NK-92 (cell line): Measurements from ENCODE around the gene GRIN1.
"Not testable (repeated sequence)": the region's sequence is repeated elsewhere in the genome, so short reads cannot be mapped to it uniquely, and the experiment has no call there.

ENCODE experiments used
- DNase-seq: peaks from one replicate; lab custom pipeline; 2025; ENCODE audit not compliant: unreplicated experiment; lab: John Stamatoyannopoulos, UW

Gene GRIN1

DNA sequence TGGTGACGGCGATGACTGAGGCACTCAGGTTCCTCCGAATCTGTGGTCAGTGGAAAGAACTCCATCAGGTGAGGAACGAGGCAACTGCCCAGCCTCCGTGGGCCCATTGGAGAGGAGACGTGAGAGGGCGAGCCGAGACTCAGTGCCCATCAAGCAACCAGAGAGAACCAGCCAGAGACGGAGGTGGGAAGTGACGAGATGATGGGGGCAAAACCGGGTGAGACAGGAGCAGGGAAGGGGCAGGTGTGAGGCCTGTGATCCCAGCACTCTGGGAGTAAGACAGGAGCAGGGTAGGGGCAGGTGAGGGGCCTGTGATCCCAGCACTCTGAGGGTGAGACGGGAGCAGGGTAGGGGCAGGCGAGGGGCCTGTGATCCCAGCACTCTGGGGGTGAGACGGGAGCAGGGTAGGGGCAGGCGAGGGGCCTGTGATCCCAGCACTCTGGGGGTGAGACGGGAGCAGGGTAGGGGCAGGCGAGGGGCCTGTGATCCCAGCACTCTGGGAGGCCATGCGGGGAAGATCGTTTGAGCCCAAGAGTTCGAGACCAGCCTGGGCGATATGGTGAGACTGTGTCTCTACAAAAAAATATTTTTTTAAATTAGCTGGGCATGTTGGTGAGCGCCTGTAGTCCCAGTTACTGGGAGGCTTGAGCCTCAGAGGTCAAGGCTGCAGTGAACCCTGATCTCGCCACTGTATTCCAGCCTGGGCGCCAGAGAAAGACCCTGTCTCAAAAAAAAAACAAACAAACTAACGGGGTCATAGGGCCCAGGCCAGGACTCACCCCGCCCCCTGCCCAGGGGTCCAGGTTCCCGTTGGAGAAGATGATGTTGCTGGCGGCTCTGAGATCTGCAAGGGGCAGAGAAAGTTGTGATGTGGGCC is 27.8 kb upstream of the GRIN1 start:
- DNase-seq: no peak

DNA sequence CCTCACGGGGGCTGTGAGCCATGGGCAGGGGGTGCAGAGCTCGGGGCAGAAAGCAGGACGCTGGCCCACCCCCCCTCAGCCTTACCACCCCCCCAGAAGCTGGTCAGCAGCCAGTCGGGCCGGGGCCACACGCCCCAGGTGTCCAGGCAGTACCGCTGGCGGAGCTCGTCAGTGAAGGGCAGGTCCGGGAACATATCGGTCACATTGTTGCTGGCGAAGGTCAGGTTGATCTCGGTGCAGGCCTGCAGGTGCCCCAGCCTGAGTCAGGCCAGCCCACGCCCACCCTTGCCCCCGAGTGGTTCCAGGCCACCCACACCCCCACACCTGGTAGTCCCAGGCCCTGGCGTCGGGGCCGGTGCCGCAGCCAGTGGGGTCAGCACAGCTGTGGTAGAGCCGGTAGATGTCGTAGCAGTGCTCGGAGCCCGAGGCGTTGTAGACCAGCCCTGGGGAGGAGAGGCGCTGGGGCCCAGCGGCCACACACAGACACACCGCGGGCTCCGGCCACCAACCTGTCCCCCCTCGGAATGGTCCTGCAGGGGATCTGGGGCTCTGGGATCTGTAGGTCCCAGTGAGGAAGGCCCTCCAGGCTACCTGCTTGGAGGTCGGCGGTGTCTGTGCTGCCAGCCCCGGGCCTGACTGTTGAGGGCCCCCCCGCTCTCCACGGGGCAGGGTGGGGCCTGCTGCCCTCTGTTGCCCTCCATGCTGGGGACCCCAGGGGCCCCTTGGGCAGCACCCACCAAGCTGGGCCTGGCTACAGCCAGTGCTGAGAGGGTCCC is 27.0 kb upstream of the GRIN1 start:
- no peak for DNase-seq

DNA sequence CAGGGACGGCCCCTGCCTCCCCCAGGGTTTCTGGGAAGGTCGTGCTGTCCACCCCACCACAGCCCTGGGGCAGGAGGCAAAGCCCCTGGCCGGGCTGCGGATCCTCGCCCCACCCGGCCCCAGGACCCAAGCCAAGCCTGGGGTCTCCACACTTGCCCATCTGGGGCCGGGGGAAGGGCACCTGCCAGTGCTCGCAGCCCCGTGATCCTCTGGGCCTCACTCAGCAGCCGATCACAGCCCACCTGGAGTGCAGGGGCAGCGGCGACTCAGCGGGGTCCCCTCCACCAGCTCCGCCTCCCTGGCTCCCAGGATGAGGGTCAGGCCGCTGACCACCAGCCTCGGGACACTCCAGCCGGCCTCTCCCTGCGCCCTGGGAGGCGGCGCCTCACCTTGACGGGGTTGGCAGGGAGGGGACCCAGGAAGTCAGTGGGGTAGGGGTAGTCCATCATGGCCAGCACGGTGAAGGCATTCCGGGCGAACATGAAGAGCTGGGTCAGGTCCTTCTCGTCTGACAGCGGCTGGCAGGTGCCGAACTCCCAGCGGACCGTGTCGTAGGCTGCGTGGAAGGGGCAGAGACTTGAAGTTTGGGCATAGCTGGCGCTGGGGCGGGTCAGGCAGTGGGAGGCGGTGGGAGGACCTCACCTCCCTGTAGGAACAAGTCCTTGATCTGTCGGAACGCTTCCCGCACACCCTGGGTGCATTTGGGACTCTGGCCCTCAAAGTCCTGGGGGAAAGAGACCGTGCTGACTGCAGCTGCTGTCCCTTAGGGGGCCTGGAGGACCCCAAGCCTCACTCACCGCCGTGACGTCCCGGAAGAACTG is 26.2 kb upstream of the GRIN1 start:
- DNase-seq: no peak

DNA sequence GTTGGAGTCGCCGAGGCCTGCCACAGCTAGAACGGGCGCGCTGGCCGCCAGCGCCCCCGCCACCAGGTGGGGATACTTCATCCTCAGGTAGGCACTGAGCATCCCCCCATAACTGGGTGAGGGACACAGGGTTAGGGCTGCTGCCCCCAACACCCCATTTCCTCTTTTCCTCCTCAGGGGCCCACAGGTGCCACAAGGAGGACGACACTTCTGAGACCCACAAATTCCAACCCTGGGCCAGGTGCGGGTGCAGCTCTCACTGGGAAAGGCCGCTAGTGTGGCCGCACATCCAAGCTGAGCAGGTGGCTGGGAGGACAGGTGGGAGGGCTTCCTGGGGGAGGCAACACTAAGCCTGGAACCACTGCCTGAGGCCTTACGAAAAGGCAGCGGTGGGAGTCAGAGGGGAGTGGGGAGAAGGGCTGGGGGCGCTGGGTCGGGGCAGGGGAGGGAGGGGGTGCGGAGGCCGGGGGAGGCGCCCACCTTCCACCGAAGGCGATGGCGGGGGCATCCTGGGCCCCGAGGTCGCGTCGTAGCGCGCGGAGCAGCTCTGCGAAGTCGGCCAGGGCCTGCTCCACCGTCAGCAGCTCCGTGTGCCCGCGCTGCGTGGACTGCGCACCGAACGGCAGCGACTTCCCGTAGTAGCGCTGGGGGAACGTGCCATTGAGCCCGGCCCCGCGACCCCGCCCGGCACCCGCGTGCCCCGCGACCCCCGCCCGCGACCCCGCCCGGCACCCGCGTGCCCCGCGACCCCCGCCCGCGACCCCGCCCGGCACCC is 25.4 kb upstream of the GRIN1 start:
- DNase-seq: no peak

DNA sequence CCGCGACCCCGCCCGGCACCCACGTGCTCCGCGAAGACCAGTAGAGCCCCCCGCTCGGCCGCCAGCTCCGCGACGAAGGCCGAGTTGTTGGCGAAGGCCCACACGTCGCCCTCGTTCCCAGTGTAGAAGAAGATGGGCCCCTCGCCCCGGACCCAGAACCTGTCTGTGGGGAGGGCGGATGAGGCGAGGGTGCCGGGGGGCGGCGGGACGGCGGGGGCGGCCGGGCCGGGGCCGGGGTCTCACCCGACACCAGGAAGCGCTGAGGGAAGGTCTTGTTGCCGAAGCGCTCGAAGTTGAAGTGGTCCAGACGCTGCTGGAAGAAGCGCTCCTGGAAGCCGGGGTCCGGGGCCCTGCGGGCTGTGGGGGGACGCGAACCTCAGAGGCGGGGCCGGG is 24.7 kb upstream of the GRIN1 start:
- no peak for DNase-seq

DNA sequence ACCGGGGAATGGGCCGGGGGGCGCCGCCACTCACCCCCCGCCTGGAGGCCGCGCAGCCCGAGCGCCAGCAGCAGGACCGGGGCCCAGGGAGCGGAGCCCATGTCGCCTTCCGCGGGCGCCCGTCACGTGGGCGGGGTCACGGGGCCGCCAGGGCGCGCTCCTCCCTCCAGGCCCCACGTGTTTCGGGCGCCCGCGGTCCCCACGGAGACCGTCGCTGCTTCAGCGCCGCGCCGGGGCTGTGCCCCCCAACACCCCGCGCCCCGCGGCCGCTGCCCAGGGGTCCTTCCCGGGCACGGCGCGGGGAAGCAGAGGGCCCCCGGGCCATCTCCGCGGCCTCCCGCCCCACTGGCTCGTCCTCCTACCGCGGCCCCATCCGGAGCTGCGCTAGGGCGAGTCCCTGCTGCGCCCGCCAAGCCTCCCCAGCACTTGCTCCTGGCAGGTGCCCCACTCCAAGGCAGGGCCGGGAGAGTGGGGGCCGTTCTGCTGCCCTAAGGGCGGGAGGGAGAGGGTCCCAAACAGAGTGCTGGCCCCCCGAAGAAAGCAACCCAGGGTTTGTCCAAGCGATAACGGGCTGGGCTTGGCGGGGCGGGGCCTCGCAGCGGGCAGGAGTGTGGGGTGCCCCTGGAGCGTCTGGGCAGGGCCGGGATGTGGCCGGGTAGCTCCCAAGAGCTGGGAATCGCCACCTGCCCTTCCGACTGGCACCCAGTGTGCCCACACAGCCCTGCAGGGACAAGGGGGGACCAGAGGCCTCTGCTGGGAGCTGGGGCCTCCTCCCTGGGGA is 24.2 kb upstream of the GRIN1 start, which contains the start of gene DPP7:
TSS of gene DPP7 (minus strand) at position 121 of the 781 bp plus-strand sequence. CDS start at position 101, 20 bp downstream.
- no peak for DNase-seq

DNA sequence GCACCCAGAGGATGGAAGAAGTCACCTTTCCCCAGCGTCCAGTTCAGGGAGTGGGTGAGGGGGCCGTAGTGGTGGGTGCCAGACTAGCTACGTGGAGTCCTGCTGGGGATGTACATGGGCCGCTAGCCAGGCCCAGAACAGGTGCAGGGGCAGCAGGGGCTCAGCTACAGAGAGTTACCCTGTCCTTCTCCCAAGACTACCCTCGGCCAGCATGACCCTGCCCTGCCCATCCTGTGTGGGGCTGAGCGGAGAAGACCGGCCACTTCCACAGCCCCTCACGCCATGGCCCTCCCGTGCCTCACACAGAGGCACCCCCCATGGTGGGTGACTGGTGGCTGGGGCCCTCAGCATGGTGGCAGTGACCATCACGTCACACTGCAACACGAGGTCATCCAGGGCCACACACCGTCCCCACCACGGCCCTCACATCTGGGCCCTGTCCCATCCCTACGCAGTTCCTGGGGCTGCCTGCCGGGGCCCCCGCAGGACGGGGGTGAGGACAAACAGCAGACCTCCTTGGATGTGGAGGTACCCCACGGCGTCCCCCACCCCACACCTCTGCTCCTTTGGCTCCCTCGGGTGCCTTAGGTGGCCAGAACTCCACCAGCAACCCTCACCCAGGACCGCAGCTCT is 23.4 kb upstream of the GRIN1 start:
- DNase-seq: no peak

DNA sequence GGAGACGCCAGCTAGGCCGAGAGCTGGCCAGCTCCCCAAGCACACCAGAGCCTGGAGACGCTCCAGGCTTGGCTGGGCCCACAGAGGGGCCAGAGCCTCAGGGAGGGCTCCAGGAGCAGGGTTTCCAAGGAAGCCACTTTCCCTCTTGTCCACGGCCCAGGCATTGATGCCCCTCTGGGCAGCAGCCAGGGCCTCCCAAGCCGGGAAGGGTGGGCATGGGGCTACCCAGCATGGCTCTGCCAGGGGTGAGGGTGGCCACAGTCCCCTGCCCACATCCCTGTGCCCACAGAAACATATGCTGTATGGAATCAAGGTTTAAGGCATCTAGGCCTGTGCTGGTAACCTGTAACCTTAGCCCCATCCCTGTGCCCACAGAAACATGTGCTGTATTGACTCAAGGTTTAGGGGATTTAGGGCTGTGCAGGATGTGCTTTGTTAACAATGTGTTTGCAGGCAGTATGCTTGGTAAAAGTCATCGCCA is 22.9 kb upstream of the GRIN1 start:
- DNase-seq: no peak

DNA sequence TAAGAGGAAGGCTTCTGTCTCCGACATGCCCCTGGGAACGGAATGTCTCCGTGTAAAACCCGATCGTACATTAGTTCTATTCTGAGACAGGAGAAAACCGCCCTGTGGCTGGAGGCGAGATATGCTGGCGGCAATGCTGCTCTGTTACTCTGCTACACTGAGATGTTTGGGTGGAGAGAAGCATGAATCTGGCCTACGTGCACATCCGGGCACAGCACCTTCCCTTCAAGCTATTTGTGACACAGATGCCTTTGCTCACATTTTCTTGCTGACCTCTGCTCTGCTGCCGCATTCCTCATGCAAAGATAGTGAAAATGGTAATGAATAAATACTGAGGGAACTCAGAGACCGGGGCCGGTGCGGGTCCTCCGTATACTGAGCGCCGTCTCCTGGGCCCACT is 22.2 kb upstream of the GRIN1 start:
- DNase-seq: no peak

DNA sequence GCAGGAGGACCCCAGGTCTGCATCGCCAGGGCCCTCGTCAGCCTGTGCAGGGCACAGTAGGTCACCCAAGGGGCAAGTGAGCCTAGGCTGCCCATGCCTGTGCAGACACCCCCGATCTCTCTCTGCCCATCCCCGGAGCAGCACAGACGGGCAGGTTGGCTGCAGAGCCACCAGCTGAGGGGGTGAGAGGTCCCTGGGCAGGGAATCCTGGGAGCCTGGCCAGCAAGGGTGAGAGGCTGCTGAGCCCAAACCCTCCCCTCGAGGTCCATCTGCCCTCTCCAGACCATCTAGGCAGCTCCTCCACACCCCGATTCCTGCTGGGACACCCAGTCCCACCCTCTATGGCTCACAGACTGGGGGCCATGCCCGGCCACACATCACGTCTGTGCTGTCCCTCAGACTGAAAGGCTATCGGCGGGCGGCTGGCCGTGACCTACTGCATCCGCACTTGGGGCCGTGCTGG is 21.7 kb upstream of the GRIN1 start:
- DNase-seq: no peak

DNA sequence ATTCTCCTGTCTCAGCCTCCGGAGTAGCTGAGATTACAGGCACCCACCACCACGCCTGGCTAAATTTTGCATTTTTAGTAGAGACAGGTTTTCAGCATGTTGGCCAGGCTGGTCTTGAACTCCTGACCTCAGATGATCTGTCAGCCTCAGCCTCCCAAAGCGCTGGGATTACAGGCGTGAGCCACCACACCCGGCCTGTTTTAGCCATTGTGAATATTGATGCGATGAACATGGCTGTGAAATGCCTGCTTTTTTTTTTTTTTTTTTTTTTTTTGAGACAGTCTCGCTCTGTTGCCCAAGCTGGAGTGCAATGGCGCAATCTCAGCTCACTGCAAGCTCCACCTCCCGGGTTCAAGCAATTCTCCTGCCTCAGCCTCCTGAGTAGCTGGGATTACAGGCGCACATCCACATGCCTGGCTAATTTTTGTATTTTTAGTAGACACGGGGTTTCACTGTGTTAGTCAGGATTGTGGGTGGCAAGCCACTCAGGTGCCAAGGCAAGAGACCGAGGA is 20.8 kb upstream of the GRIN1 start:
- not testable (repeated sequence) for DNase-seq

DNA sequence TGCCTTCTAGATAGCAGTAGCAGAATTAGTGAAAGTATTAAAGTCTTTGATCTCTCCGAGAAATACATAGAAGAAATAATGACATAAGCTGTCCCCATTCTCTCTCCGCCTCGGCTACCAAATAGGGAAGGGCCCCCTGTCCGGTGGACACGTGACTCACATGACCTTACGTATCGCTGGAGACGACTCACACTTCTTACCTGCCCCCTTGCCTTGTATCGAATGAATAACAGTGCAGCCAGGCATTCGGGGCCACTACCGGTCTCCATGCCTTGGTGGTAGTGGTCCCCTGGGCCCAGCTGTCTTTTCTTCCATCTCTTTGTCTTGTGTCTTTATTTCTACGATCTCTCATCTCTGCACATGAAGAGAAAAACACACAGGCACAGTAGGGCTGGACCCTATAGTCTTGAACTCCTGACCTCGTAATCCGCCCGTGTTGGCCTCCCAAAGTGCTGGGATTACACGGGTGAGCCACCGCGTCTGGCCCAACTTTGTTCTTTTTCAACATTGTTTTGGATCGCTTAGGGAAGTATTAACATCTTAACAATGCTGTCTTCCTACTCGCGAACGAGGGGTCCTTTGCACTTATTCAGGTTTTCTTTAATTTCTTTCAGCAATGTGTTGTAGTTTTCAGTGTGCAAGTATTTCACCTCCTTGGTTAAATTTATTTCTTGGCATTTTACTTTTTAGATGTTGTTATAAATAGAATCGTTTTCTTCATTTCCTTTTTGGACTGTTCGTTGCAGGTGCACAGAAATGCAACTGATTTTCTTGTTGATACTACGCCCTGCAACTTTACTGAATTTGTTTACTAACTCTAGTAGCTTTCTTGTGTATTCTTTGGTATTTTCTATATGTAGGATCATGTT is 16.8 kb upstream of the GRIN1 start:
- not testable (repeated sequence) for DNase-seq

DNA sequence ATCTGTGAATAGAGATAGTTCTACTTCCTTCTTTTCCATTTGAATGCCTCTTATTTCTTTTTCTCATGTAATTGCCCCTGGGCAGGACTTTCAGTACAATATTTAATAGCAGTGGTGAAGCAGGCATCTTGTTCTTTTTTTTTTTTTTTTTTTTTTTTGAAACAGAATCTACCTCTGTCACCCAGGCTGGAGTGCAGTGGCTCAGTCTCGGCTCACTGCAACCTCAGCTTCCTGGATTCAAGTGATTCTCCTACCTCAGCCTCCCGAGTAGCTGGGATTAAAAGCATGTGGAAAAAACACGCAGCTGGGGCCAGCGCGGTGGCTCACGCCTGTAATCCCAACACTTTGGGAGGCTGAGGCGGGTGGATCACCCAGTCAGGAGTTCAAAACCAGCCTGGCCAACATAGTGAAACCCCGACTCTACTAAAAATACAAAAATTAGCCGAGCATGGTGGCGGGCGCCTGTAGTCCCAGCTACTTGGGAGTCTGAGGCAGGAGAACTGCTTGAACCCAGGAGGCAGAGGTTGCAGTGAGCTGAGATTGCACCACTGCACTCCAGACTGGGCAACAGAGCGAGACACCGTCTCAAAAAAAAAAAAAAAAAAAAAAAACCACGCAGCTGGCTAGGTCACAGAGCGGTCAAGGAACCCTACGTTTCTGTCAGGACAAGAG is 16.0 kb upstream of the GRIN1 start:
- not testable (repeated sequence) for DNase-seq

DNA sequence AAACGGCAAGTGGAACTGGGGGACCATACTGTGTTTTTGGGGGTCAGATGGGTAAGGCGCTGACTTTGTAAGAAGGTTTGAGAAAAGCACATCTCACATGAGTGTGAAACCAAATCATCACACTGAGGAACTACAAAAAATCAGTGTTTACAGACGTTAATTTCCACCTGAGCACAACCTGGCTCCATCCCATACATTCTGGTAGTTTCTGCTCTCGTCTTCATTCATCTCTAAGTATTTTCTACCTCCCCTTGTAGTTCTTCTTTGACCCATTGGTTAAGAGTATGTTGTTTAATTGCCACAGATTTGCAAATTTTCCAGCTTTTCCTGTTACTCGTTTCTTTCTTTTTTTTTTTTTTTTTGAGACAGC is 15.5 kb upstream of the GRIN1 start:
- DNase-seq: no peak

DNA sequence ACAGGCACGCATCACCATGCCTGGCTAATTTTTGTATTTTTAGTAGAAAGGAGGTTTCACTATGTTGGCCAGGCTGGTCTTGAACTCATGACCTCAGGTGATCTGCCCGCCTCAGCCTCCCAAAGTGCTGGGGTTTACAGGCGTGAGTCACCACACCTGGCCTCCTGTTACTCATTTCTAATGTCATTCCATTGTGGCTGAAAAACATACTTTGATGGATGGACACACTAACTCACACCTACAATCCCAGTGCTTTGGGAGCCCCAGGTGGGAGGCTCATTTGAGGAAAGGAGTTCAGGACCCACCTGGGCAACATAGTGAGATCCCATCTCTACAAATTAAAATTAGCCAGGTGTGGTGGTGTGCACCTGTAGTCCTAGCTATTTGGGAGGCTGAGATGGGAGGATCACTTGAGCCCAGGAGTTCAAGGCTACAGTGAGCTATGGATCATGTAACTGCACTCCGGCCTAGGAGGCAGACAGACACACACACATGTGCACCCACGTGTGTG is 14.9 kb upstream of the GRIN1 start:
- not testable (repeated sequence) for DNase-seq

DNA sequence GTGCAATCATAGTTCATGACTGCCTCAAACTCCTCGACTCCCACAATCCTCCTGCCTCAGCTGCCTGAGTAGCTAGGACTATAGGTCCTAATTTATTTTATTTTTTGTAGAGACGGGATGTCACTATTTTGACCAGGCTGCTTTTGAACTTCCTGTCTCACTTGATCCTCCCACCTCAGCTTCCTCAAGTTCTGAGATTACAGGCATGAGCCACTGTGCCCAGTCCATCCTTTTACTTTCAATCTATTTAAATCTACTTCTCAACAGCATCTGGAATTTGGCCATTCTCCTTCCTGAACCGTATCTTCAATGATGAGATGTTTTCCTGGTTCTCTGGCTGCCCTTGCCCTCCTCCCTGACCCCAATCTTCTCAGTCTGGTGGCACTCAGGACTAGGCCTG is 12.2 kb upstream of the GRIN1 start:
- no peak for DNase-seq
